ENCODE results near the gene SLC22A23.

- no peak for TF ChIP-seq POLR2AphosphoS5 (IDR thresholded peaks at IDR 0.05)
- TF ChIP-seq CTCF (IDR thresholded peaks at IDR 0.05), result peak in 1 of 4 experiments; percentile 4
- TF ChIP-seq POLR2A (IDR thresholded peaks at IDR 0.05), result no peak
Observed at GRCh38 chr6:3453413-3454272, 3.2 kb downstream of the SLC22A23 start.
